ENCODE measurements around the gene YWHAG.
"Not testable (repeated sequence)": the region's sequence is repeated elsewhere in the genome, so short reads cannot be mapped to it uniquely, and the experiment has no call there.

The YWHAG gene

GRCh38 chr7:76317782-76318487 lies 40.9 kb downstream of the YWHAG start:
- DNase-seq: peak; percentile 96

DNA sequence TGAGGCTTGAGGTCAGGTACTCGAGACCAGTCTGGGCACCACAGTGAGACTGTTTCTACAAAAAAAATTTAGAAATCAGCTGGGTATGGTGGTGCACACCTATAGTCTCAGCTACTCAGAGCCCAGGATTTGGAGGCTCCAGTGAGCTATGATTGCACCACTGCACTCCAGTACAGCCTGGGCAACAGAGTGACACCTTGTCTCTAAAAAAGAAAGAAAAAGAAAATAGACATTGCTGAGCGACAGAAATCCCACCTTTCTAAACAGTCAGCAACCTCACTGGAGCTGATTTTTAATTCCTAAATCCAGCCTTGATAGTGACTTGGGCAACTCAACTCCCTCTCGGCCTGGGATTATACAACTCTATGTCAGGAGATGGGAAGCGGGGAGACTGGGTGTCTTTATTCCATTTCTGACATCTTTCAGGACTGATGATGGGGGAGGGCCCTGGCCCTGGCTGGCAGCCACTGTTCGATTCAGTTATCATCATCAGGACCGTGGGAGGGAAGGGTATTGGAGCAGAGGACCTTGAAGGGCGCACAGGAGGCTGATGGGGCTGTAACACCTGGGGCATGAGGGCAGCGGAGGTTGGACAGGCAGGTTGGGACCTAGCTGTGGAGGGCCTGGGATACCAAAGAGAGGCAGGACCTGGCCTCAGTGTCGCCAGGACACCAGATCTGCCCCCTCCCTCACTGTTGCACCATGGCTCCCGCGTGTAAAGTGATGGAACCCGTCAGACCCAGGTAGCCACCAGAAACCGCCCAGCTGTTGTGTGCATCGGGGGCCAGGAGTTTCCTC lies 41.6 kb downstream of the YWHAG start:
- no peak for DNase-seq

- no peak for DNase-seq
Observed at GRCh38 chr7:76315364-76315763, 43.4 kb downstream of the YWHAG start.

DNA sequence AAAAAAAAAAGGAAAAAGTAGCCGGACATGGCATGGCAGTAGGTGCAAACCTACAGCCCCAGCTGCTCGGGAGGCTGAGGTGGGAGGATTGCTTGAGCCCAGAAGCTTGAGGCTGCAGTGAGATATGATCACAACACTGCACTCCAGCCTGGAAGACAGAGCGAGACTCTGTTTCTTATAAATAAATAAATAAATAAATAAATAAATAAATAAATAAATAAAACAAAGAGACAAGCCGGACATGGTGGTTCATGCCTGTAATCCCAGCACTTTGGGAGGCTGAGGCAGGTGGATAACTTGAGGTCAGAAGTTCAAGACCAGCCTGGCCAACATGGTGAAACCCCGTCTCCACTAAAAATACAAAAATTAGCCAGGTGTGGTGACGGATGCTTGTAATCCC lies 44.1 kb downstream of the YWHAG start:
- not testable (repeated sequence) for DNase-seq

DNA sequence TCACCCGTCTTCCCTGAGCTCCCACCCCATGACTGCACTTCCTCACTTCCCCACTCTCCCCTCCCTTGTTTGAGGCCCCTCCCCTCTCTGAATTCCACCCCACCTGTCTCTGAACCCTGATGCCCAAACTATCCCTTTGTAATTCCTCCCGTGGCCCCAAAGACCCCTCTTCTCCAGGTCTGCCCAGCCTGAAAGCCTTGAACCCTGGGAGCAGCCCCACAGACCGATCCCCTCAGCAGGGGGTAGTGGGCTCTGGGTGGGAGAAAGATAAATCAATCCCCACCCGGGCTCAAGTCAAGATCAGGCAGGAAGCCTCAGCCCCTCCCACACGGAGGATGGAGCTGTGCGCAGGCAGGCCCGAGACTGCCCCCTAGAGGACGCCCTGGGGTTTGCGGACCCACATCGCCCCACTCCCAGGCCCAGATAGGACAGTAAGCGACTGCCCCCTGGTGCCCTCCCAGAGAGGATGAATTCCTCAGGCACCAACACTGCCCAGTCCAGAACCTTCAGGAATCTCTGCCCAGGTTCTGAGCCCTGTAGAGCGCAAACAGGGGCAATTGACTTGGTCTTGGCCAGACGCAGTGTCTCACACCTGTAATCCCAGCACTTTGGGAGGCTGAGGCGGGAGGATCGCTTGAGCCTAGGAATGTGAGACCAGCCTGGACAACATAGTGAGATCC lies 44.6 kb downstream of the YWHAG start:
- peak; percentile 71 for DNase-seq

DNA sequence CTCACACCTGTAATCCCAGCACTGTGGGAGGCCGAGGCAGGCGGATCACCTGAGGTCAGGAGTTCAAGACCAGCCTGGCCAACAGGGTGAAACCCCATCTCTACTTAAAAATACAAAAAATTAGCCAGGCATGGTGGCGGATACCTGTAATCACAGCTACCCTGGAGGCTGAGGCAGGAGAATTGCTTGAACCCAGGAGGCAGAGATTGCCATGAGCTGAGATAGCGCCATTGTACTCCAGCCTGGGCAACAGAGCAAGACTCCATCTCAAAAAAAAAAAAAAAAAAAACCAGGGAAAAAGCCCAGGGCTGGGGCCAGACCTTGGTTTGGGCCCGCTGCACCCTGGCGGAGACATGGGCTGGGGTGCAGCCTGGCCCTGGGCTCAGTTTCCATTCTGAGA lies 47.0 kb downstream of the YWHAG start:
- not testable (repeated sequence) for DNase-seq

DNA sequence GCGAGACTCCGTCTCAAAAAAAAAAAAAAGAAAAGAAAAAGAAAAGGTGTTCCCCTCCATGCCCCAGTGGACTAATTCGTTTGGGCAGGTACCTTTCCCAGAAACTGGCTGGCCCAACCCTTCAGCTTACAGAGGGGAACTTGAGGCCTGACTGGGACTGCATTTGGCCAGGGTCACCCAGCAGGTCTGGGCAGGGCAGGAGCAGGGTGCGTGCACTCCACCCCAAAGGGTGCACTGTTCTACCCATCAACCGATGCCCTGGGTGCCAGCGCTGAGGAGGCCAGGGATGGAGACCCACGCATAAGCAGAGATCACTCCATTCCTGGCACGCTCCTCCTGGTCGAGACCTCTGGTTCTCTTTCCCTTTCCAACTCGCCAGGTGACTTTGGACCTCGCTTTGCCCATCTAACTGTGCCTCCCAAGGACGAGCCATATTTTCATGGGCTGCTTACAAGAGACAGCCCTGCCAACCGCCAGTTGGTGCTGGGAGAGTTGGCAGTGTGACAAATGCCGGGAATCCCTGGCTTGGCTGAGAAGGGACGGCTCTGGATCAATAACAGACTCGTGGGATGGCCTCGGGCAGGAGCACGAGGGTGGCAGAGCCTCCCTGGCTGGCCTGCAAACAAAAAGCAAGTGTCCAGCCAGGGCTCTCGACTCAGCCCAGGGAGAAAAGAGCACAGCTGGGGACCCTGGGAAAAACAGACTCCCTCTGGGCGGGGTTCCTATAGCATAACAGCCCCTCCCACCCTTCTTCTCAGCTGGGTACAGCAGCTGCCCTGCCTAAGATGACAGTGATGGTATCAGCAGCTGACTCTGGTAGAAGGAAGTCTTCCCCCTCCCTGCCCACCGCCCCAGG lies 48.5 kb downstream of the YWHAG start:
- no peak for DNase-seq

- DNase-seq: not testable (repeated sequence)
Observed at GRCh38 chr7:76309341-76310101, 49.3 kb downstream of the YWHAG start.

DNA sequence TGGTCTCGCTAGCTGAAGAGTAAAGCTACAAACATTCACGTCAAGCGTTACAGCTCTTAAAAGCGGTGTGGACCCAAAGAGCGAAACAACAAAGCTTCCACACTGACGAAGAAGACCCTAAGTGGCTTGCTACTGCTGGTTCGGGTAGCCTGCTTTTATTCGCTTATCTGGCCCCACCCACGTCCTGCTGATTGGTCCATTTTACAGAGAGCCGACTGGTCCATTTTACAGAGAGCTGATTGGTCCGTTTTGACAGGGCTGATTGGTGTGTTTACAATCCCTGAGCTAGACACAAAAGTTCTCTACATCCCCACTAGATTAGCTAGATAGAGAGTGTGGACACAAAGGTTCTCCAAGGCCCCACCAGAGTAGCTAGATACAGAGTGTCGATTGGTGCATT lies 49.9 kb downstream of the YWHAG start:
- DNase-seq: not testable (repeated sequence)

- no peak for DNase-seq
Observed at GRCh38 chr7:76304888-76305375, 53.9 kb downstream of the YWHAG start.

- DNase-seq: peak; percentile 94
Observed at GRCh38 chr7:76303202-76304147, 55.3 kb downstream of the YWHAG start.

DNA sequence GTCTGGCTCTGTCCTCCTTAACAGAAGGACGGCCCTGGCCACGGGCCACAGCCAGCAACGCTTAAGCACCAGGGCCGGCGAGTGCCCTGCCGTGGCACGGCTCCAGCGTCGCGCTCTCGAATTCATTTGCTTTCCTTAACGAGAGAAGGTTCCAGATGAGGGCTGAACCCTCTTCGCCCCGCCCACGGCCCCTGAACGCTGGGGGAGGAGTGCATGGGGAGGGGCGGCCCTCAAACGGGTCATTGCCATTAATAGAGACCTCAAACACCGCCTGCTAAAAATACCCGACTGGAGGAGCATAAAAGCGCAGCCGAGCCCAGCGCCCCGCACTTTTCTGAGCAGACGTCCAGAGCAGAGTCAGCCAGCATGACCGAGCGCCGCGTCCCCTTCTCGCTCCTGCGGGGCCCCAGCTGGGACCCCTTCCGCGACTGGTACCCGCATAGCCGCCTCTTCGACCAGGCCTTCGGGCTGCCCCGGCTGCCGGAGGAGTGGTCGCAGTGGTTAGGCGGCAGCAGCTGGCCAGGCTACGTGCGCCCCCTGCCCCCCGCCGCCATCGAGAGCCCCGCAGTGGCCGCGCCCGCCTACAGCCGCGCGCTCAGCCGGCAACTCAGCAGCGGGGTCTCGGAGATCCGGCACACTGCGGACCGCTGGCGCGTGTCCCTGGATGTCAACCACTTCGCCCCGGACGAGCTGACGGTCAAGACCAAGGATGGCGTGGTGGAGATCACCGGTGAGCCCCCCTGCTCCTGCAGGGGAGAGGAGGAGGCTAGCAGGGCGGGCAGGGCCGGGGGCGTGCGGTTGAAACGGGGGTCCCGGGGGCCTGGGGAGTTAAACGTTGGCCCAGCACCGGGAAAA lies 56.2 kb downstream of the YWHAG start, which contains the start of gene HSPB1:
HSPB1 (plus strand) TSS at position 327 of the 855 bp plus-strand sequence; CDS start at position 367, 40 bp downstream.
- peak; percentile 75 for DNase-seq

GRCh38 chr7:76301000-76301399 lies 57.8 kb downstream of the YWHAG start:
- DNase-seq: no peak

GRCh38 chr7:76300166-76300731 lies 58.5 kb downstream of the YWHAG start:
- DNase-seq: peak; percentile 82

- peak; percentile 86 for DNase-seq
Observed at GRCh38 chr7:76296743-76297740, 61.7 kb downstream of the YWHAG start.

DNA sequence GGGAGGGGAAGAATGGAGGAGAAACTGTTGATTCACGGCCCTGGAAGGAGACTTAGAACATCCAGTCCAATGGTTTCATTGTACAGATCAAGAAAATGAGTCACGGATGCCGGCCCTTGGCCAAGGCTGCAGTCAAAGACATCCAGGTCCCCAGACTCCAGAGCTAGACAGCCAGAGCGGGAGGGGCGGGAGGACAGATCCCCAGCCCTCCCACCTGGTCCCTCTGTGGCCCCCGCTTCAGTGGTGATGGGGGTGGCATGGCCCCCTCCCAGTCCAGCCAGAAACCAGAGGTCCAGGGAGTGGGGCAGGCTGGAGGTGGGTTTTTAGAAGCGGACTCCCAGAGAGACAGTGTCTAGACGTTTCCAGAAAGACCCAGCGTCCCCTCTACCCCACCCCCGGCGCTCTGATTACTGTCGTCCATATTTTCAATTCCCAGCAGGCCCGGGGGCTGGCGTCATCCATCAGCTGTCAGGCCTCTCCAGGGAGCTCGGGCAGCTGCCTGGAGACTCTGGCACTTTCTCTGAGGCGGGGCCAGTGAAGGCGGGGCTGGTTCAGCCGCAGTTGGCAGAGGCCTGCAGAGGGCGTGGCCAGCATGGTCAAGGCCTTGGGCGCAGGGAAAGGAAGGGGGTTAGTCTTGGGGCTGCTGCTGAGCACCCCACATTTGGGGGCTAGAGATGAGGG lies 64.3 kb downstream of the YWHAG start:
- DNase-seq: peak; percentile 97

- DNase-seq: no peak
Observed at GRCh38 chr7:76293407-76293901, 65.3 kb downstream of the YWHAG start.

Data from NCI-H226 (cell line).